Measurements from ENCODE around the gene PLAAT2. TPM values are rescaled to one million over a fixed set of nuclear protein-coding genes. Genes with fewer than 3 reads are reported as not detected.

Gene PLAAT2
- total RNA-seq, 4 donors from 2014 or later = not detected

- Histone ChIP-seq H3K27me3 (no peaks in the 10 kb centered on the region), H3K9me3 (no peaks in the 10 kb centered on the region), H3K4me3 (no peak overlapping the region), H3K4me1 (peaks cover 0 to 3% (median 0%) of the 10 kb centered on the region in 4 donors), H3K27ac (replicated peaks in 1 of 4) (no peak overlapping the region), H3K36me3 (no peaks in the 10 kb centered on the region)
- WGBS = 79% methylated on average over 7 of the region's 7 CpGs
- intact Hi-C loops (cut with DNase I) = no loop called here
- no peak for TF ChIP-seq CTCF (IDR thresholded peaks at IDR 0.05)
- DNase-seq (ENCODE audit: extremely low spot score) = no peak
These were observed 6.7 kb downstream of the PLAAT2 start for GRCh38 chr11:63556404-63557013.

GRCh38 chr11:63554877-63555223 is 8.3 kb downstream of the PLAAT2 start:
- Histone ChIP-seq H3K4me3 (no peak overlapping the region), H3K9me3 (no peaks in the 10 kb centered on the region), H3K27ac (replicated peaks in 1 of 4) (no peak overlapping the region), H3K36me3 (no peaks in the 10 kb centered on the region), H3K4me1 (no peaks in the 10 kb centered on the region), H3K27me3 (no peaks in the 10 kb centered on the region)
- TF ChIP-seq POLR2AphosphoS5 (IDR thresholded peaks at IDR 0.05) (no peak), EP300 (IDR thresholded peaks at IDR 0.05) (no peak), POLR2A (IDR thresholded peaks at IDR 0.05; ENCODE audit: low read depth) (no peak), CTCF (IDR thresholded peaks at IDR 0.05) (no peak)
- no peak for DNase-seq (ENCODE audit: extremely low spot score)
- WGBS = 85% methylated on average over 4 of the region's 4 CpGs
- intact Hi-C loops (cut with DNase I) = no loop called here

- no peaks in the 10 kb centered on the region for H3K27me3 ChIP-seq
- intact Hi-C loops (cut with DNase I) = no loop called here
- H3K4me1 ChIP-seq = no peaks in the 10 kb centered on the region
- H3K4me3 ChIP-seq = no peak overlapping the region
- 65% methylated on average over 8 of the region's 8 CpGs for WGBS
- no peaks in the 10 kb centered on the region for H3K36me3 ChIP-seq
- TF ChIP-seq POLR2AphosphoS5 (IDR thresholded peaks at IDR 0.05) = no peak
- TF ChIP-seq POLR2A (IDR thresholded peaks at IDR 0.05; ENCODE audit: low read depth) = no peak
- TF ChIP-seq CTCF (IDR thresholded peaks at IDR 0.05) = no peak
- TF ChIP-seq EP300 (IDR thresholded peaks at IDR 0.05) = no peak
- no peak for DNase-seq (ENCODE audit: extremely low spot score)
- no peaks in the 10 kb centered on the region for H3K9me3 ChIP-seq
- H3K27ac ChIP-seq (replicated peaks in 1 of 4) = no peak overlapping the region
These were observed 9.4 kb downstream of the PLAAT2 start for GRCh38 chr11:63553759-63554158.

GRCh38 chr11:63552921-63553320 is 10.3 kb downstream of the PLAAT2 start:
- no peak overlapping the region for H3K4me3 ChIP-seq
- TF ChIP-seq CTCF (IDR thresholded peaks at IDR 0.05) = no peak
- no peak for TF ChIP-seq EP300 (IDR thresholded peaks at IDR 0.05)
- no peak for TF ChIP-seq POLR2AphosphoS5 (IDR thresholded peaks at IDR 0.05)
- no peak for TF ChIP-seq POLR2A (IDR thresholded peaks at IDR 0.05; ENCODE audit: low read depth)
- no peaks in the 10 kb centered on the region for H3K4me1 ChIP-seq
- WGBS = 91% methylated on average over 7 of the region's 7 CpGs
- H3K27ac ChIP-seq (replicated peaks in 1 of 4) = no peak overlapping the region
- no peaks in the 10 kb centered on the region for H3K27me3 ChIP-seq
- no peak for DNase-seq (ENCODE audit: extremely low spot score)
- no peaks in the 10 kb centered on the region for H3K36me3 ChIP-seq
- intact Hi-C loops (cut with DNase I) = no loop called here
- no peaks in the 10 kb centered on the region for H3K9me3 ChIP-seq

- Histone ChIP-seq H3K9me3 (no peaks in the 10 kb centered on the region), H3K36me3 (peaks cover 0 to 9% (median 0%) of the 10 kb centered on the region in 4 donors), H3K4me1 (peaks cover 0 to 3% (median 0%) of the 10 kb centered on the region in 4 donors), H3K4me3 (no peak overlapping the region), H3K27me3 (no peaks in the 10 kb centered on the region), H3K27ac (replicated peaks in 1 of 4) (no peak overlapping the region)
- TF ChIP-seq POLR2AphosphoS5 (IDR thresholded peaks at IDR 0.05) (no peak), CTCF (IDR thresholded peaks at IDR 0.05) (no peak), EP300 (IDR thresholded peaks at IDR 0.05) (no peak), POLR2A (IDR thresholded peaks at IDR 0.05; ENCODE audit: low read depth) (no peak)
- intact Hi-C loops (cut with DNase I) = no loop called here
- DNase-seq (ENCODE audit: extremely low spot score) = no peak
- WGBS = 97% methylated on average over 6 of the region's 6 CpGs
These were observed 11.3 kb downstream of the PLAAT2 start for GRCh38 chr11:63551889-63552266.
